Measurements from ENCODE around the gene FRYL.

FRYL gene

DNA sequence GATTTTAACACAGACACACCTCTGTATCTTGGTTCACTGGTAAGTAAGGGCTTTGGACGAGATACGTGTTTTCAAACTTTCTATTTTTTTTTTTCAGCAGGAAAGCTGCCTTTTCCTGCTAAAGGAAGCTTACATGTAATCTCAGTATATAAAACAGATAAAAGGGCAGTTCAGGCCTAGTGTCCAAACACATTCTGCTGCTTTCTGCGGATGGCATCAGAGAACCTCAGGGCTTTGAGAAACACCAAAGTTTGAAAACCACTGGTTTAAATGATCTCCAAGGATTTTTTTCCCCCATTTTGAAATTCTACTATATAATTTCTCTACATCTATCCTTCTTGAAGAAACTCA, 214.1 kb downstream of the FRYL start:
- peaks cover 53% of the 10 kb centered on the region for H3K36me3 ChIP-seq (ENCODE audit: low read length)
- no peaks in the 10 kb centered on the region for H3K9me2 ChIP-seq (replicated peaks; ENCODE audit: insufficient read depth, low read length)
- H3F3A ChIP-seq (ENCODE audit: insufficient read depth): no peaks in the 10 kb centered on the region
- H3K4me3 ChIP-seq (ENCODE audit: insufficient read depth, low read length, poor library complexity, severe bottlenecking): no peak overlapping the region
- no peak overlapping the region for H3K27ac ChIP-seq (ENCODE audit: low read depth, low read length)
- H3K27me3 ChIP-seq (ENCODE audit: low read length): no peaks in the 10 kb centered on the region
- H3K79me2 ChIP-seq (ENCODE audit: insufficient read depth, low read length): no peaks in the 10 kb centered on the region
- H2AFZ ChIP-seq (ENCODE audit: low read depth, low read length, severe bottlenecking): no peak overlapping the region
- H3K9me3 ChIP-seq (ENCODE audit: insufficient read depth, low read length): no peaks in the 10 kb centered on the region
- H3K4me2 ChIP-seq (ENCODE audit: low read depth, low read length, poor library complexity, severe bottlenecking): no peak overlapping the region
- H3K9ac ChIP-seq (ENCODE audit: low read length): no peak overlapping the region
- no peaks in the 10 kb centered on the region for H4K20me1 ChIP-seq (ENCODE audit: low read depth, low read length)
- TF ChIP-seq, protein P1, sequence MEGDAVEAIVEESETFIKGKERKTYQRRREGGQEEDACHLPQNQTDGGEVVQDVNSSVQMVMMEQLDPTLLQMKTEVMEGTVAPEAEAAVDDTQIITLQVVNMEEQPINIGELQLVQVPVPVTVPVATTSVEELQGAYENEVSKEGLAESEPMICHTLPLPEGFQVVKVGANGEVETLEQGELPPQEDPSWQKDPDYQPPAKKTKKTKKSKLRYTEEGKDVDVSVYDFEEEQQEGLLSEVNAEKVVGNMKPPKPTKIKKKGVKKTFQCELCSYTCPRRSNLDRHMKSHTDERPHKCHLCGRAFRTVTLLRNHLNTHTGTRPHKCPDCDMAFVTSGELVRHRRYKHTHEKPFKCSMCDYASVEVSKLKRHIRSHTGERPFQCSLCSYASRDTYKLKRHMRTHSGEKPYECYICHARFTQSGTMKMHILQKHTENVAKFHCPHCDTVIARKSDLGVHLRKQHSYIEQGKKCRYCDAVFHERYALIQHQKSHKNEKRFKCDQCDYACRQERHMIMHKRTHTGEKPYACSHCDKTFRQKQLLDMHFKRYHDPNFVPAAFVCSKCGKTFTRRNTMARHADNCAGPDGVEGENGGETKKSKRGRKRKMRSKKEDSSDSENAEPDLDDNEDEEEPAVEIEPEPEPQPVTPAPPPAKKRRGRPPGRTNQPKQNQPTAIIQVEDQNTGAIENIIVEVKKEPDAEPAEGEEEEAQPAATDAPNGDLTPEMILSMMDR (IDR thresholded peaks at IDR 0.05; ENCODE audit: insufficient read depth, low read length, poor library complexity, severe bottlenecking): no peak
- TF ChIP-seq EZH2phosphoT487 (conservative IDR thresholded peaks at IDR 0.05; ENCODE audit: low read length): no peak

DNA sequence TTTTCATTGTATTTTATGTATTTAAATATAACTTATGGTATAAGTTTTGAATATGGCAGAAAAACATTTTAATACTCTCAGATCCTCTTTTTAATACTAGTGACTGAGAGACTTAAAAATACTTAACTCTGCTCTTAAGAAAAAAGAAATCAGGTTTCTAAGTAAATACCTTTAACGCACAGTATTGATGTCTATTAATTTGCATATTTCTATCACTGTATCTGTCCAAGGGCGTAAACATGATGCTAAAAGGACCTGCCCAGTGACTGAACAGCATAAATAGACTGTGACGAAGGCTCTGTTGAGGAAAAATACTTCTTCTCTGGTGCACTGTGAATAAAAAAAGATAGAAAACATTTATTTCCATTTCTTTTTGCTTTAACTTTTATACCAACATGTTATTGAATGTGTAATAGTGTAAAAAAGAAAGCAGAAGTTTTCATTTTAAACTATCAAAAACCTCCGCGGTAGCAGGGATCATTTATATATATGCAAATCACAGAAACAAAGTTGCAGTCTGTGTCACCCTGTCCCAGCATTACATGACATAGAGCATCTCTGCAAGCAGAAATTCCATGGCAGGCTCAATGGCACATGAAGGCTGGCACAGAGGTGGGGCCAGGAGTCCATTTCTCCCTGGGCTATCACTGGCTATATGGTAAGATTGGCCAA, 214.6 kb downstream of the FRYL start:
- Histone ChIP-seq H4K20me1 (ENCODE audit: low read depth, low read length) (no peaks in the 10 kb centered on the region), H3K27ac (ENCODE audit: low read depth, low read length) (no peak overlapping the region), H3K27me3 (ENCODE audit: low read length) (no peaks in the 10 kb centered on the region), H3K9me2 (replicated peaks; ENCODE audit: insufficient read depth, low read length) (no peaks in the 10 kb centered on the region), H3K36me3 (ENCODE audit: low read length) (peaks cover 50% of the 10 kb centered on the region), H3K4me2 (ENCODE audit: low read depth, low read length, poor library complexity, severe bottlenecking) (no peak overlapping the region), H2AFZ (ENCODE audit: low read depth, low read length, severe bottlenecking) (no peak overlapping the region), H3F3A (ENCODE audit: insufficient read depth) (no peaks in the 10 kb centered on the region), H3K9ac (ENCODE audit: low read length) (no peak overlapping the region), H3K9me3 (ENCODE audit: insufficient read depth, low read length) (no peaks in the 10 kb centered on the region), H3K79me2 (ENCODE audit: insufficient read depth, low read length) (no peaks in the 10 kb centered on the region), H3K4me3 (ENCODE audit: insufficient read depth, low read length, poor library complexity, severe bottlenecking) (no peak overlapping the region)
- no peak for TF ChIP-seq EZH2phosphoT487 (conservative IDR thresholded peaks at IDR 0.05; ENCODE audit: low read length)
- TF ChIP-seq, protein P1 (IDR thresholded peaks at IDR 0.05; ENCODE audit: insufficient read depth, low read length, poor library complexity, severe bottlenecking): no peak

DNA sequence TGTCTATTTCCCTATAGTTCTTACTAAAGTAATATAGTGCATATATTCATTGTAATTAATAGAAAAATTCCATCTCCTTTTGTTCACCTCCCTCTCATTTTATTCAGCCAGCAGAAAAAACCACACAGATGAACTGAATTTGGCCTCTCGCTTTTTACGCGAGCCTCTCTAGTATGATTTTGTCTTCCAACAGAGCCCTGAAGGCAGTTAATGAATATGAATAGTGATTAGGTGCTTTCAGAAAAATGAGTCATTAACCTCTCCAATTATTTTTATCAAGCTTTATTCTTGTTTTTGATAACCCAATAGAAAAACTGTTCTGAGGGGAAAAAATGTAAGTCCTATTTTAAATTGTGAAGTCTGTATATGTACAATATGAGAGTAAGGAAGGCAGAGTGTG, 215.9 kb downstream of the FRYL start:
- H3K4me3 ChIP-seq (ENCODE audit: insufficient read depth, low read length, poor library complexity, severe bottlenecking): no peak overlapping the region
- no peak overlapping the region for H2AFZ ChIP-seq (ENCODE audit: low read depth, low read length, severe bottlenecking)
- H3K4me2 ChIP-seq (ENCODE audit: low read depth, low read length, poor library complexity, severe bottlenecking): no peak overlapping the region
- no peaks in the 10 kb centered on the region for H3K79me2 ChIP-seq (ENCODE audit: insufficient read depth, low read length)
- no peaks in the 10 kb centered on the region for H3K9me2 ChIP-seq (replicated peaks; ENCODE audit: insufficient read depth, low read length)
- H3K27me3 ChIP-seq (ENCODE audit: low read length): no peaks in the 10 kb centered on the region
- H3F3A ChIP-seq (ENCODE audit: insufficient read depth): no peaks in the 10 kb centered on the region
- peaks cover 46% of the 10 kb centered on the region for H3K36me3 ChIP-seq (ENCODE audit: low read length)
- H4K20me1 ChIP-seq (ENCODE audit: low read depth, low read length): no peaks in the 10 kb centered on the region
- no peak overlapping the region for H3K9ac ChIP-seq (ENCODE audit: low read length)
- no peak overlapping the region for H3K27ac ChIP-seq (ENCODE audit: low read depth, low read length)
- H3K9me3 ChIP-seq (ENCODE audit: insufficient read depth, low read length): no peaks in the 10 kb centered on the region
- TF ChIP-seq EZH2phosphoT487 (conservative IDR thresholded peaks at IDR 0.05; ENCODE audit: low read length): no peak
- TF ChIP-seq, protein P1 (IDR thresholded peaks at IDR 0.05; ENCODE audit: insufficient read depth, low read length, poor library complexity, severe bottlenecking): no peak

Measured in SU-DHL-6 (cell line).